Activated T-helper 17 cell treated with anti-CD3 and anti-CD28 coated beads, Interleukin-2, amount 50 U/mL, for 72 hours (primary cell): ENCODE results near the gene SPSB3. TPM values are rescaled to one million over a fixed set of nuclear protein-coding genes. Genes with fewer than 3 reads are reported as not detected.
"Not testable (repeated sequence)": the region's sequence is repeated elsewhere in the genome, so short reads cannot be mapped to it uniquely, and the experiment has no call there.

Experiments used
- ATAC-seq: fragments of 150-1000 bp; cut with Tn5 transposase; replicated peaks from 2 replicates; pipeline ENCODE4 v1.10.0; 2021; ENCODE audit warnings: mild to moderate bottlenecking, moderate library complexity
- H3K27ac Mint-ChIP-seq: one replicate; pipeline ENCODE4 v1.8.0; 2022; ENCODE audit warnings: mixed read lengths
- H3K27me3 Mint-ChIP-seq: one replicate; pipeline ENCODE4 v1.8.0; 2022; ENCODE audit warnings: mixed read lengths
- H3K36me3 Mint-ChIP-seq: one replicate; pipeline ENCODE4 v1.8.0; 2022; ENCODE audit warnings: low read depth, mild to moderate bottlenecking, mixed read lengths
- H3K4me1 Mint-ChIP-seq: one replicate; pipeline ENCODE4 v1.8.0; 2022; ENCODE audit warnings: mixed read lengths
- H3K4me3 Mint-ChIP-seq: one replicate; pipeline ENCODE4 v1.8.0; 2022; ENCODE audit warnings: mild to moderate bottlenecking, mixed read lengths
- H3K9me3 Mint-ChIP-seq: one replicate; pipeline ENCODE4 v1.8.0; 2022; ENCODE audit warnings: mixed read lengths
- total RNA-seq, 2 donors: library from RNA; stranded (reverse); gene quantifications; one replicate each; pipeline ENCODE4 v1.2.3, GENCODE V29; 2022

Gene SPSB3
- total RNA-seq, 2 donors from 2014 or later = 20.3 to 21.1 TPM

DNA sequence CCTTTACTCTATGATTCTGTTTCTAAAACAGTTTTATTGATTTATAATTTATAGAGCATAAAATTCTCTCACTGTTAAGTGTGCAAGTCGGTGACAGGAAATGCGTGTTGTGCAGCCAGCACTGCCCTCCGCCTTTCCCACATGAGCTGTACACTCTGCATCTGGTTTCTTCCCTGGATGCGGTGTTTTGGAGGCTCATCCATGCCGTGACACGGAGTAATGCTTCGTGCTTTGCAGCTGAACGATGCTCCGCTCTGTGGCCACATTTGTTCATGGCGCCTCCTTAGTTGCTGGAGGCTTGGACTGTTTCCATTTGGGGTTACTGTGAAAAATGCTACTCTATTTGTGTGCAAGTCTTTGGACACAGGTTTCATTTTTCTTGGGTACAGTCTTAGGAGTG, 18.3 kb upstream of the SPSB3 start:
- H3K27me3 Mint-ChIP-seq = no peaks in the 10 kb centered on the region
- no peak for ATAC-seq
- H3K36me3 Mint-ChIP-seq = peaks cover 9% of the 10 kb centered on the region
- H3K4me1 Mint-ChIP-seq = no peaks in the 10 kb centered on the region
- peaks cover 8% of the 10 kb centered on the region for H3K9me3 Mint-ChIP-seq
- H3K4me3 Mint-ChIP-seq = no peak overlapping the region
- H3K27ac Mint-ChIP-seq = no peak overlapping the region

DNA sequence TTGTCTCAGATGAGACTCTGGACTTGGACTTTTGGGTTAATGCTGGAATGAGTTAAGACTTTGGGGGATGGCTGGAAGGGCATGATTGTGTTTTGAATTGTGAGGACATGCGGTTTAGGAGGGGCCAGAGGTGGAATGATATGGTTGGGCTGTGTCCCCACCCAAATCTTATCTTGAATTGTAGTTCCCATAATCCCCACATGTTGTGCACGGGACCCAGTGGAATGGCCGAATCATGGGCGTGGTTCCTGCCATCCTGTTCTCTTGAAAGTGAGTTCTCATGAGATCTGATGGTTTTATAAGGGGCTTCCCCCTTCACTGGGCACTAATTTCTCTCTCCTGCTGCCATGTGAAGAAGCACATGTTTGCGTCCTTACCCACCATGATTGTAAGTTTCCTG, 16.9 kb upstream of the SPSB3 start:
- not testable (repeated sequence) for H3K4me1 Mint-ChIP-seq, H3K4me3 Mint-ChIP-seq, H3K27me3 Mint-ChIP-seq, H3K27ac Mint-ChIP-seq, ATAC-seq, H3K9me3 Mint-ChIP-seq, H3K36me3 Mint-ChIP-seq

DNA sequence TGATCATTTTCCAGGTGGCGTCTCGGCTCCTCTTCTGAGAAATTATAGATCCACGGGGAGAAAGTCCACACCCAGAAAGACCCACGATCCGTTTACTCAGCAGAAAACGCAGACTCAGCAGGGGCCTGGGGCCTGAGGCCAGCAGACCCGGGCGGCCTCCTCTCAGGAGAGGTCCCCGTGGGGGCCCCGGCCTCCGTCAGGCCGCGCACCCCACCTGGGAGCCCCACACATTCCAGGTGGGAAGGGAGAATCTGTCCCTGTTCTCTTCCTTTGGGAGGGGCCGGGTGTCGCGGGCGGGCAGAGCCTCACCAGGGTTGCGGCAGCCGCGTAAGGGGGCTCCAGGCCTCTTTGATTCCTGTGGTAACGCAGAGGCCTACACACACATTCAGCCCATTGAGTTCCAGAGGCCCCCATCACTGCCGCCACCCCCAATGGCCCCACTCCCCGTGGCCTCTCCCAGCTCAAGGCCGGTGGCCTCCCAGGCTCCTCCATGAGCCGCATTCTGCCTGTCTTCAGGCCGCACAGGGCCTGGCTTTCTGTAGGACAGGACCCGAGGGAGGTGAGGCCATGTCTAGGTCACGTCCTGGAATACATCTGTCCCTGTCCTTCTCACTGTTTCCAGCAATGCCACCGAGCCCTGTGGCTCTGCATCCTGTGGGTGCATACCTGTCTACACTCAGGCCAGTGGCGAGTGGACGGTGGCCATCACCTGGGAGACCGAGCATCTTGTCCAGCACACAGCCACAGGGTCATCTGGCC, 12.7 kb upstream of the SPSB3 start:
- Mint-ChIP-seq H3K4me1 (no peaks in the 10 kb centered on the region), H3K4me3 (no peak overlapping the region), H3K36me3 (no peaks in the 10 kb centered on the region), H3K27ac (no peak overlapping the region), H3K9me3 (peaks cover 8% of the 10 kb centered on the region), H3K27me3 (no peaks in the 10 kb centered on the region)
- no peak for ATAC-seq

DNA sequence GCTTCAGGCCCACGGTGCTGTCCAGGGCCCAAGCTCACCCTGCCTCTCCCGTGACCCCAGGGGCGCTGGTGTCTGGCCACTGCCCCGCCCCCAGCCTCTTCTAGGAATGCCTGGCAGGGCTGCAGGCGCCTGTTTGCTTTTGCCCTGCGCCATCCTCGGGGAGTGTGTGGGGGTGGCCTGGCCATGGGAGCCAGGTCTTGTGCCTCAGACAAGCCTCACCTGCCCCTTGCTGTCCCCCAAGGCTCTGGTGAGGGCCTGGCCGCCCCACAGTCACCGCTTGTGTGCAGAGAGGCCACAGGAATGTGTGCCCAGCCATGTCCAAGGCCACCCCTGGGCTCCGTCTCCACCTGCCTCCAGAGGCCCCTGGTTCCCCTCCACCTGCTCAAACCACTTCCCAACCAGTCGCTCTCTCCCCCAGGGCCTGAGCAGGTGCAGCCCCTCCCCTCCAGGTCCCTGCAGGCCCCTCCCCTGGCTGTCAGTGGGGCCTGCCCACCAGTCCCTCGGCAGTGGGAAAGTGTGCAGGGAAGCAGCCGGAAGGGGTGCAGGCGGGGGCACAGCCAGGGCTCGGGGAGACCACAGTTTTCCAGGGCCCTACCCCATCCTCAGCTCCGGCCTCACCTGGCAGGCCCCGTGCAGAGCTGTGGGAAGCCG, 12.0 kb upstream of the SPSB3 start:
- Mint-ChIP-seq H3K27ac (no peak overlapping the region), H3K9me3 (peaks cover 4% of the 10 kb centered on the region), H3K36me3 (no peaks in the 10 kb centered on the region), H3K4me3 (no peak overlapping the region), H3K4me1 (no peaks in the 10 kb centered on the region), H3K27me3 (no peaks in the 10 kb centered on the region)
- no peak for ATAC-seq

DNA sequence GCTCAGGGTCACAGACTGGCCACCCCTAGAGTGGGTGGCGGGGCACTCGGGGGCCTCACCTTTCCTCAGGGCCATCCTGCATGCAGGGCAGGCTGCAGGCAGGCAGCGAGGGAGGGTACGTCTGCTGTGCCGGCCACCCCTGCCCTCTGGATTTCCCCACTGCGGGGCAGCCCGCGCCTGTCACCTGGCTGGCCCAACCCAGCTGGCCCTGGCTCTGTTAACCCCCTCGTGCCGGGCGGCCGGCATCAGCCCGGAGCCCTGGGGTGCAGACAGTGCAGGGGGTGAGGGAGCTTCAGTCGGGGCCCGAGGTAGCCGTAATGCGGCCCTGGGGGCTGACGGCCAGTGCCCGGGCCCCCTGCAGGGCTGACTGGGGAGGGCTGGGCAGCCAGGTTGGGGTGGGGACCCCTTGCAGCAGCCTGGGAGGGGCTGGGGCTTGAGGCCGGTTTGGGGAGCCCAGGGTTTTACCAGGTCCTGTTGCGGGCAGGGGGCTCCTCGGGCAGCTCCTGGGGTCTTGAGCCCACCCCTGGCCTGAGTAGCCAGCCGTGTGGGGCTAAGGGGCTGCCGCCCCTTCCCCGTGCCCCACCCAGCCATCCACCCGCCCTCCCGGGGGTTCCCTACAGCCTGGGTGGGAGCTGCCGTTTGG, 11.3 kb upstream of the SPSB3 start, which contains the start of gene IGFALS:
IGFALS (minus strand) TSS at position 128 of the 643 bp plus-strand sequence; CDS start at position 75, 53 bp downstream.
- Mint-ChIP-seq H3K4me1 (peaks cover 3% of the 10 kb centered on the region), H3K36me3 (peaks cover 6% of the 10 kb centered on the region), H3K27me3 (no peaks in the 10 kb centered on the region), H3K4me3 (no peak within 1 kb of the TSS), H3K27ac (no peak within 1 kb of the TSS), H3K9me3 (no peaks in the 10 kb centered on the region)
- ATAC-seq = no peak

DNA sequence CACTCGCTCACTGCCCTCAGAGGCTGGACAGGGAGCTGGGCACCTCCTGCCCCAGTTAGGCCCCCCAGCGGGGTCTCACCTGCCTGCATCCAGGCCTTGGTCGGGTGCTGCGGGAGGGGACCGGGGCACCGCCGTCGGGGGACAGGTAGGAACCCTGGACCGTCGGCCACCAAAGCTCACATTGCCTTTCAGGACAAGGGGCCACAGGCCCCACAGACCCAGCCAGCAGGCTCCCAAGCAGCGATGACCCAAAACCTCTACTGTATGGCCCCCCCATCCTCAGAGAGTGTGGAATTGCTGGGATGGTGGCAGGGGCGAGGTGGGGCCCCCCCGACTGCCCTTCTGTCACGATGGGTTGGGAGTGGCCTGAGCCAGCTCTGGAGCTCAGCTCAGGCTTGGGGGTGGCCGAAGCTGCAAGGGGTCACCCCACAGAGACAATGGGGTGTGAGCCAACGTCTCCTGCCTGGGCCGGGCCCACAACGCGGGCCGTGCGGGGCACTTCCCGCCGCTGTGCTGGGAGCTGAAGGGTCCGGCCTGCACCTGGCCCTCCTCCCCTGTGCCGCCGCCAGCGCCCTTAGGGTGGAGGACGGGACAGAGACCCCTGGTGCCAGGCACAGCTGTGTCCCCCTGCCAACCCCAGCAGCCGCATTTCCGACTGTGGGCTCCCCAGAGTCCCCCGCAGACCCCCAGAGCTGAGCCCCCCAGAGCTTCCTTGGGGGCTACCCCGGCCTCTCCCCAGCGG, 10.6 kb upstream of the SPSB3 start:
- no peaks in the 10 kb centered on the region for H3K9me3 Mint-ChIP-seq
- H3K27ac Mint-ChIP-seq = no peak overlapping the region
- ATAC-seq = no peak
- no peak overlapping the region for H3K4me3 Mint-ChIP-seq
- no peaks in the 10 kb centered on the region for H3K27me3 Mint-ChIP-seq
- H3K4me1 Mint-ChIP-seq = peaks cover 3% of the 10 kb centered on the region
- H3K36me3 Mint-ChIP-seq = peaks cover 7% of the 10 kb centered on the region

DNA sequence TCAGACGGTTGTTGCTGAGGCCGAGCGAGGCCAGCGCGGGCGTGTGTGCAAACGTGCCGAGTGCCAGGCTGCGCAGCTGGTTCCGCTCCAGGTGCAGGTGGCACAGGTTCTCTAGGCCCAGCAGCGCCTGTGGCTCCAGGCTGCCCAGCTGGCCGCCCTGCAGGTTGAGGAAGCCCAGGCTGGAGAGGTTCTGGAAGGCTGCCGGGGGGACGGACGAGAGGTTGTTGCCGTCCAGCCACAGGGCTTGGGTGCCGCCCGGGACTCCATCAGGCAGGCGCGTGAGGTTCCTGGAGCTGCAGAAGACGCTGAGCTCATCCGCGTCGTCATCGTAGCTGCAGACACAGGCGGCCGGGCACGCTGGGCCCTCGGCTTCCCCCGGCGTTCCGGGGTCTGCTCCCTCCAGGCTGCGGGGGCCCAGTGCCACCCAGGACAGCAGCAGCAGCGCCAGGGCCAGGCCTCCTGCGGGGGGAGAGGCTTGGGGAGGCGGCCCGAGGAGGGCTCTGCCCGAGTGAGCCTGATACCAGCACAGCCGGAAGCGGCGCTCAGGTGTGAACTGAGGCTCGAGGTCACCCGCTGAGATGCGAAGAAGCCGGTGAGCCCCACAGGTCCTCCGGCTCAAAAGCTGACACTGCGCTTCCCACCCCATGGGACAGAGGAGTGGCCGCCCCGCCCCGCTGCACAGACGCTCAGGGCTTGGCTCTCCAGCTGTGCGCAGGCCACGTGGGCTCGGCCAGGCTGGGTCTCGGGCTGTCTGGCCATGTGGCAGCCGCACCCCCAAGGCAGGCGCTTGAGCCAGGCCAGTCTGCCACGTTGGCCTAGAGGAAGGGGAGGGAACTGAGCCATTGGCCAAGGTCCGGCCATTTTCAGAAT, 9.8 kb upstream of the SPSB3 start:
- Mint-ChIP-seq H3K4me1 (peaks cover 3% of the 10 kb centered on the region), H3K4me3 (no peak overlapping the region), H3K27ac (no peak overlapping the region)

DNA sequence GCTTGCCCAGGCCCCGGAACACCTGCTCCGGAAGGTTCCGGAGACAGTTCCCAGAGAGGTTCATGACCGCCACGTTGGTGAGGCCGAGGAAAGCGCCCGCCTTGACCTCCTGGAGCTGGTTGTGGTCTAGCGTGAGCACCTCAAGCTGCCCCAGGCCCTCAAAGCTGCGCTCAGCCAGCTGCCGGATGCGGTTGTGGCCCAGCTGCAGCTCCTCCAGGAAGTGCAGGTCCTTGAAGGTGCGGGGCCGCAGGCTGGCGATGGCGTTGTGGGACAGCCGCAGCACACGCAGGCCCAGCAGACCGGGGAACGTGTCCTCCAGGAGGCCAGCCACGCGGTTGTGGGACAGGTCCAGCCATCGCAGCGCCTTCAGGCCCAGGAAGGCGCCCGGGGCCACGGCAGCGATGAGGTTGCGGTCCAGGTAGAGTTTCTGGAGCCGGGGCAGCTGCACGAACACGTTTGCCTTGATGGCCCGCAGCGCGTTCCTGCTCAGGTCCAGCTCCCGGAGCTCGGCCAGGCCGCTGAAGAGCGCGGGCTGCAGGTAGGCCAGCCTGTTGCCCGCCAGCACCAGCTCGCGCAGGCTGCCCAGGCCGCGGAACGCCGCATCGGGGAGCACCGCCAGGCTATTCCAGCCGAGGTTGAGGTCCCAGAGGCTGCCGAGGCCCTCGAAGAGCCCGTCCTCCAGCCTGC, 9.0 kb upstream of the SPSB3 start:
- no peaks in the 10 kb centered on the region for H3K9me3 Mint-ChIP-seq
- no peaks in the 10 kb centered on the region for H3K27me3 Mint-ChIP-seq
- no peak for ATAC-seq
- no peak overlapping the region for H3K4me3 Mint-ChIP-seq
- H3K4me1 Mint-ChIP-seq = peaks cover 3% of the 10 kb centered on the region
- peaks cover 7% of the 10 kb centered on the region for H3K36me3 Mint-ChIP-seq
- no peak overlapping the region for H3K27ac Mint-ChIP-seq

More for the DNA sequence above, 9.8 kb upstream of the SPSB3 start:
- Mint-ChIP-seq H3K36me3 (peaks cover 7% of the 10 kb centered on the region), H3K9me3 (no peaks in the 10 kb centered on the region), H3K27me3 (no peaks in the 10 kb centered on the region)
- ATAC-seq = no peak

DNA sequence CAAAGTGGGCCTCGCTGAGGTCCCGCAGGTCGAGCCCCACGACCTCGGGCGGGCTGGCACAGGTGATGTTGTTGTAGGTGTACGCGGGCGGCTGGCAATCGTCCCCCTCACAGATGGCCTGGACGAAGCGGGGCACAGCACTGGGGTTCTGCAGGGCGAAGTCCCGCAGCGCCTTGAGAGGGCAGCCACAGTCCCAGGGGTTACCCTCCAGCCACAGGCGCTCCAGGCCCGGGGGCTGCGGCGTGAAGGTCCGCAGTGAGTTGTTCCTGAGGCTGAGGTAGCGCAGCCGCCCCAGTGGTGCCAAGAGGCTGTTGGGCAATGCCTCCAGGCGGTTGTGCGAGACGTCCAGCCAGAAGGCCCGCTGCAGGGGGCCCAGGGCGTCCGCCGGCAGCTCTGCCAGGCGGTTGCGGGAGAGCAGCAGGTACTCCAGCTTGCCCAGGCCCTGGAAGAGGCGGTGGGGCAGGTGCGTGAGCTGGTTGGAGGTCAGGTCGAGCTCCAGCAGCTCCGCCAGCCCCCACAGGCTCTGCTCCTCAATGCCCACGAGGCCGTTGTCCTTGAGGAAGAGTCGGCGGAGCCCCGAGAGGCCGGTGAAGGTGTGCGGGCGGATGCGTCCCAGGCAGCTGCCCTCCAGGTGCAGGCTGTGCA, 8.4 kb upstream of the SPSB3 start:
- Mint-ChIP-seq H3K27me3 (no peaks in the 10 kb centered on the region), H3K27ac (no peak overlapping the region), H3K4me1 (peaks cover 3% of the 10 kb centered on the region), H3K9me3 (no peaks in the 10 kb centered on the region), H3K4me3 (no peak overlapping the region), H3K36me3 (peaks cover 7% of the 10 kb centered on the region)
- no peak for ATAC-seq

DNA sequence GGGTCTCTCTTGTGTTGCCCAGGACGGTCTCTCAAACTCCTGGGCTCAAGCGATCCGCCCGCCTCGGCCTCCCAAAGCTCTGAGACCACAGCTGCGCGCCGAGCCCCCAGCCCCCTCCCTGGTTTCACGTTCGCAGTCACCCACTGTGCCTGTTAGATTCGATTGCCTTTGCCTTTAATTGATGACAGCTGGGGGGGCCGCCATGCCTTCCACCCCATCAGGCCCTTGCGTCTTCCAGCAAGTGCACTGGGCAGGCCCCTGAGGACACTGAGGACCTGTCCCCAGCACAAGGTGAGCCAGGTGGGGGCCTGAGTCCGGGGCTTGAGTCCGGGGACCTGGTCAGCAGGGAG, 7.9 kb upstream of the SPSB3 start:
- H3K4me1 Mint-ChIP-seq = peaks cover 3% of the 10 kb centered on the region
- H3K4me3 Mint-ChIP-seq = no peak overlapping the region
- peaks cover 9% of the 10 kb centered on the region for H3K36me3 Mint-ChIP-seq
- no peak overlapping the region for H3K27ac Mint-ChIP-seq
- ATAC-seq = no peak
- H3K9me3 Mint-ChIP-seq = no peaks in the 10 kb centered on the region
- H3K27me3 Mint-ChIP-seq = no peaks in the 10 kb centered on the region

DNA sequence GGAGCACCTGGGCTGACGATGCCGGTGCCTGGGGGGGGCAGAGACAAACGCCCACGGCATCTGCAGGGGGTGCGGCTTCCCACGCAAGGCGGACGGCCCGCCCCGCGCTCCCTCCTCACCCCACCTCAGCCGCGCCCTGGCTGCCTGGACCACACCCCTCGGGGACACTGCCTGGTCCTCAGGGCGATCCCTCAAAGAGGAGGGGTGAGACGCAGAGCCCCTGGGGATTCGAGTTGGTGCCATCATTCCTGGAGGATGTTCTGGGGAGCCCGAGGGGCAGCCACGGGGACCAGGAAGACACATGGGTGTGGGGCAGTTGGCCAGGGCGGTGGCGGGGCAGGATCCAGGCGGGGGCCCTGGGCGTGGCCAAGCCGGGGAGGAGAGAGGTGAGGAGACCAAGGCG, 7.3 kb upstream of the SPSB3 start:
- Mint-ChIP-seq H3K4me1 (peaks cover 3% of the 10 kb centered on the region), H3K4me3 (no peak overlapping the region), H3K27me3 (no peaks in the 10 kb centered on the region), H3K9me3 (no peaks in the 10 kb centered on the region), H3K27ac (no peak overlapping the region), H3K36me3 (peaks cover 13% of the 10 kb centered on the region)
- no peak for ATAC-seq

DNA sequence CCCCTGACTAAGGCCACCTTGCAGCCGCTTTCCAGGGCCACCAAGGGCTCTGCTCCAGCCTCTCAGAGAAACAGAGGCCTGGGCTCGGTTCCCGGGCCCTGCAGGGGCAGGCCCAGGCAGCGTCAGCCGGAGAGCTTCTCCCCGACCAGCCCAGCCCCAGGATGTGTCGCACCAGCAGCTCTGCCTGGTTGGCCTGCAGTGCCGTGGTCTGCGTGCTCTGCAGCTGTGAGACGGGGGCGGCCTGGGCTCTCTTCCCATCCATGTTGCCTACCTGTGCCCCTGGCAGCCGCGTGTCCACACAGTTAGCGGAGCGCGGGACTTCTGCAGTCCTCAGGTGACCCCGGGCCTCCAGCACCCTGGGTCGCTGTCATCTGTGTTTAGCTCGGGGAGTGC, 6.3 kb upstream of the SPSB3 start:
- Mint-ChIP-seq H3K9me3 (no peaks in the 10 kb centered on the region), H3K4me3 (no peak overlapping the region), H3K27ac (no peak overlapping the region), H3K36me3 (peaks cover 13% of the 10 kb centered on the region), H3K27me3 (no peaks in the 10 kb centered on the region), H3K4me1 (peaks cover 3% of the 10 kb centered on the region)
- no peak for ATAC-seq

DNA sequence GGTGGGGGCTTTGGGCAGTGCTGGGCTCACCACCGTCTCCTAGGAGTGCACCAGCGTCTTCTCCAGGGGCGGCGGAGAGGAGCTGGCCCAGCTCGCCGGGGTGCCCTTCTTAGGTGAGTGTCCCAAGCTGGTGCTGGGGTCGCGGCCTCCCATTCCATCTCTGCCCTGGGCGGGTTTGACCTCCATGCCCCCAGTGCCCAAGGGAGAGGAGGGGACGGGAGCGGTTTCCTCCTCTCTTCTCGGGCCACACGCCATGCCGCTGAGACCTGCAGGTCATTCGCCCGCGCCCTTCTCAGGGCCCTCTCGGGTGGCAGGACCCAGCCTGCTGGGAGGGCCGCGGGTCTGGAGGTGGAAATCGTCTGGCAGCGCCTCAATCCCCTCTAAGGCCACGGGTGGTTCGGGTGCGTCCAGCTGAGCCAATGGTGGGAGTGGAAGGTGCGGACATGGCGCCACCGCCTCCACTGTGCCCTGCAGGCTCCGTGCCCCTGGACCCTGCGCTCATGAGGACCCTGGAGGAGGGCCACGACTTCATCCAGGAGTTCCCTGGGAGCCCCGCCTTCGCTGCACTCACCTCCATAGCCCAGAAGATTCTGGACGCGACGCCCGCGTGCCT, 5.8 kb upstream of the SPSB3 start:
- H3K4me1 Mint-ChIP-seq = peaks cover 3% of the 10 kb centered on the region
- H3K27ac Mint-ChIP-seq = no peak overlapping the region
- H3K9me3 Mint-ChIP-seq = no peaks in the 10 kb centered on the region
- no peaks in the 10 kb centered on the region for H3K27me3 Mint-ChIP-seq
- H3K36me3 Mint-ChIP-seq = peaks cover 13% of the 10 kb centered on the region
- no peak overlapping the region for H3K4me3 Mint-ChIP-seq
- ATAC-seq = no peak
